HEK293T (cell line): ENCODE data around the gene NSMCE1.

Experiments
- ELF4 ChIP-seq: fragments of 450-650 bp; IDR thresholded peaks from 2 replicates; pipeline ENCODE4 v1.6.1; 2017; ENCODE audit warnings: antibody characterized with exemption
- FOXA1 ChIP-seq: fragments of 450-650 bp; IDR thresholded peaks from 2 replicates; pipeline ENCODE4 v1.6.1; 2016; ENCODE audit warnings: mild to moderate bottlenecking
- FOXM1 ChIP-seq: fragments of 450-650 bp; IDR thresholded peaks from 2 replicates; pipeline ENCODE4 v1.6.1; 2017; ENCODE audit warnings: mild to moderate bottlenecking, borderline replicate concordance
- L3MBTL2 ChIP-seq: fragments of 450-650 bp; conservative IDR thresholded peaks from 2 replicates; pipeline ENCODE4 v1.6.1; 2016; ENCODE audit warnings: mild to moderate bottlenecking
- SP1 ChIP-seq: fragments of 450-650 bp; IDR thresholded peaks from 2 replicates; pipeline ENCODE4 v1.6.1; 2017
- SUZ12 ChIP-seq: fragments of 450-650 bp; IDR thresholded peaks from 2 replicates; pipeline ENCODE4 v1.6.1; 2016; ENCODE audit warnings: mild to moderate bottlenecking
- TARDBP ChIP-seq: fragments of 450-650 bp; IDR thresholded peaks from 2 replicates; pipeline ENCODE4 v1.6.1; 2016
- TF ChIP-seq, protein P1 (sequence below): fragments of 450-650 bp; IDR thresholded peaks from 2 replicates; pipeline ENCODE4 v1.6.1; 2016

DNA sequence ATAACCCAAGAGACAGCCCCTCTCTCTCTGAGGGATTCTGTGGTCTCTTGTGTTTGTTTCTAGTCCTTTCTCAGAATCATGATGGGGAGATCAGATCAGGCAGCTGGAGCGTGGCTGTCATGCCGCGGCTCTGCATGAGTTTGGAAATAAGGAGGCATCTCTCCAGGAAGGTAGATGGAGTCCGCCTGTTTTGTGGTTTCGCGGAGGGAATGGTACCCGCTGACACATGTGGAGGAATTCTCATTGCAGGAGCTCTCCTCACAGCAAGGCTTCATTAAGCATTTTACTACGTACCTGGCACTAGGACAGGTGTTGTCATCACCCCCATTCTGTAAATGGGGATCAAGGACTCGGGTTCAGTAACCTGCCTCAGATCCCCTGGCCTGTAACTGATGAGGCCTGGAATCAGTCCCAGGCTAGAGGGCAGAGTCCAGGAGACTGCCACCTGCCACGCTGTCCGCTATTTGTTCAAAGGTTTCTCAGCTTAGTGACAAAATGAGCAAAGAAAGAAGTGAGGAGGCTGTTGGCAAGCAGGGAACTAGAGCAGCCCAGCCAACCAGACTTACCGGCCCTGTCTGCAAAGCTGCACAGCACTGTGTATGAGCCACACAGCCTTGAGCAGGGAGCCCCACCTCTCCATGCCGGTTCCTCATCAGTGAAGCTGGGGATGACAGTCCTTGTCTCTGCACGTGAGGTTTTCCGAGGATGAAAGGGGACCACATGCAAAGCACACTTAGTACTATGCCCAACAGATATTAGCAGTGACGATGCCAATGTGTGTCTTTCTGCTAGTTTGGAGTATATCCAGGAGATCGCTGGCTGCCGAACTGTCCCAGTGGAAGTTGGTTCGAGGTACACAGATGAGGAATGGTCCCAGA is 54.2 kb downstream of the NSMCE1 start:
- TF ChIP-seq FOXM1 = no peak
- no peak for TF ChIP-seq SUZ12
- no peak for TF ChIP-seq SP1
- TF ChIP-seq TARDBP = no peak
- TF ChIP-seq FOXA1 = no peak
- TF ChIP-seq L3MBTL2 = no peak
- TF ChIP-seq ELF4 = no peak
- TF ChIP-seq, protein P1, sequence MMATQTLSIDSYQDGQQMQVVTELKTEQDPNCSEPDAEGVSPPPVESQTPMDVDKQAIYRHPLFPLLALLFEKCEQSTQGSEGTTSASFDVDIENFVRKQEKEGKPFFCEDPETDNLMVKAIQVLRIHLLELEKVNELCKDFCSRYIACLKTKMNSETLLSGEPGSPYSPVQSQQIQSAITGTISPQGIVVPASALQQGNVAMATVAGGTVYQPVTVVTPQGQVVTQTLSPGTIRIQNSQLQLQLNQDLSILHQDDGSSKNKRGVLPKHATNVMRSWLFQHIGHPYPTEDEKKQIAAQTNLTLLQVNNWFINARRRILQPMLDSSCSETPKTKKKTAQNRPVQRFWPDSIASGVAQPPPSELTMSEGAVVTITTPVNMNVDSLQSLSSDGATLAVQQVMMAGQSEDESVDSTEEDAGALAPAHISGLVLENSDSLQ = no peak
